Measurements from ENCODE around the gene MYO1D.
"Not testable (repeated sequence)": the region's sequence is repeated elsewhere in the genome, so short reads cannot be mapped to it uniquely, and the experiment has no call there.

The MYO1D gene

GRCh38 chr17:32731556-32732295 is 145.2 kb downstream of the MYO1D start:
- no peak for ATAC-seq
- no peaks in the 10 kb centered on the region for H3K4me1 Mint-ChIP-seq
- H3K4me3 Mint-ChIP-seq = no peak overlapping the region
- H3K27me3 Mint-ChIP-seq = no peaks in the 10 kb centered on the region
- H3K27ac Mint-ChIP-seq = no peak overlapping the region
- peaks cover 0 to 7% of the 10 kb centered on the region in 2 donors for H3K9me3 Mint-ChIP-seq
- DNase-seq = no peak

GRCh38 chr17:32727681-32728080 is 149.2 kb downstream of the MYO1D start:
- Mint-ChIP-seq H3K9me3 (peaks cover 19 to 24% of the 10 kb centered on the region in 2 donors), H3K4me1 (no peaks in the 10 kb centered on the region), H3K27ac (no peak overlapping the region), H3K4me3 (no peak overlapping the region), H3K27me3 (no peaks in the 10 kb centered on the region)
- DNase-seq (no peak), ATAC-seq (no peak)

- no peak overlapping the region for H3K4me3 Mint-ChIP-seq
- peaks cover 18 to 19% of the 10 kb centered on the region in 2 donors for H3K9me3 Mint-ChIP-seq
- H3K27ac Mint-ChIP-seq = no peak overlapping the region
- H3K4me1 Mint-ChIP-seq = no peaks in the 10 kb centered on the region
- H3K27me3 Mint-ChIP-seq = no peaks in the 10 kb centered on the region
- DNase-seq (no peak), ATAC-seq (no peak)
Measured at GRCh38 chr17:32725697-32726096, 151.2 kb downstream of the MYO1D start.

- no peak overlapping the region for H3K4me3 Mint-ChIP-seq
- no peak overlapping the region for H3K27ac Mint-ChIP-seq
- no peak for ATAC-seq
- no peaks in the 10 kb centered on the region for H3K27me3 Mint-ChIP-seq
- no peak for DNase-seq
- H3K4me1 Mint-ChIP-seq = no peaks in the 10 kb centered on the region
- peaks cover 18 to 19% of the 10 kb centered on the region in 2 donors for H3K9me3 Mint-ChIP-seq
Measured at GRCh38 chr17:32723310-32723955, 153.5 kb downstream of the MYO1D start.

GRCh38 chr17:32722733-32723132 is 154.2 kb downstream of the MYO1D start:
- H3K4me1 Mint-ChIP-seq = no peaks in the 10 kb centered on the region
- no peak for ATAC-seq
- no peaks in the 10 kb centered on the region for H3K27me3 Mint-ChIP-seq
- no peak for DNase-seq
- H3K27ac Mint-ChIP-seq = no peak overlapping the region
- no peak overlapping the region for H3K4me3 Mint-ChIP-seq
- peaks cover 18 to 19% of the 10 kb centered on the region in 2 donors for H3K9me3 Mint-ChIP-seq

- Mint-ChIP-seq H3K4me3 (no peak overlapping the region), H3K9me3 (peaks cover 14 to 16% of the 10 kb centered on the region in 2 donors), H3K4me1 (no peaks in the 10 kb centered on the region), H3K27ac (no peak overlapping the region), H3K27me3 (no peaks in the 10 kb centered on the region)
- ATAC-seq (no peak), DNase-seq (no peak)
Measured at GRCh38 chr17:32720671-32721070, 156.3 kb downstream of the MYO1D start.

GRCh38 chr17:32719689-32720088 is 157.2 kb downstream of the MYO1D start:
- Mint-ChIP-seq H3K27me3 (no peaks in the 10 kb centered on the region), H3K4me1 (no peaks in the 10 kb centered on the region), H3K9me3 (peaks cover 5 to 6% of the 10 kb centered on the region in 2 donors), H3K27ac (no peak overlapping the region), H3K4me3 (no peak overlapping the region)
- no peak for DNase-seq
- ATAC-seq = no peak

GRCh38 chr17:32714922-32715321 is 162.0 kb downstream of the MYO1D start:
- not testable (repeated sequence) for H3K27me3 Mint-ChIP-seq, ATAC-seq, H3K9me3 Mint-ChIP-seq, DNase-seq, H3K27ac Mint-ChIP-seq, H3K4me3 Mint-ChIP-seq, H3K4me1 Mint-ChIP-seq

GRCh38 chr17:32714206-32714605 is 162.7 kb downstream of the MYO1D start:
- not testable (repeated sequence) for ATAC-seq, H3K9me3 Mint-ChIP-seq, H3K27me3 Mint-ChIP-seq, H3K27ac Mint-ChIP-seq, H3K4me3 Mint-ChIP-seq, DNase-seq, H3K4me1 Mint-ChIP-seq

GRCh38 chr17:32713081-32713480 is 163.8 kb downstream of the MYO1D start:
- no peaks in the 10 kb centered on the region for H3K9me3 Mint-ChIP-seq
- no peak for DNase-seq
- no peaks in the 10 kb centered on the region for H3K4me1 Mint-ChIP-seq
- H3K4me3 Mint-ChIP-seq = no peak overlapping the region
- no peaks in the 10 kb centered on the region for H3K27me3 Mint-ChIP-seq
- ATAC-seq = no peak
- H3K27ac Mint-ChIP-seq = no peak overlapping the region

GRCh38 chr17:32709562-32709961 is 167.4 kb downstream of the MYO1D start:
- ATAC-seq = no peak
- no peak for DNase-seq
- Mint-ChIP-seq H3K4me1 (no peaks in the 10 kb centered on the region), H3K27me3 (no peaks in the 10 kb centered on the region), H3K9me3 (no peaks in the 10 kb centered on the region), H3K4me3 (no peak overlapping the region), H3K27ac (no peak overlapping the region)

- ATAC-seq = no peak
- H3K4me3 Mint-ChIP-seq = no peak overlapping the region
- DNase-seq = no peak
Measured at GRCh38 chr17:32701871-32702270, 175.1 kb downstream of the MYO1D start.

GRCh38 chr17:32699247-32699646 is 177.7 kb downstream of the MYO1D start:
- Mint-ChIP-seq H3K4me3 (no peak overlapping the region), H3K9me3 (no peaks in the 10 kb centered on the region)

More at GRCh38 chr17:32701871-32702270, 175.1 kb downstream of the MYO1D start:
- Mint-ChIP-seq H3K27ac (no peak overlapping the region), H3K27me3 (no peaks in the 10 kb centered on the region), H3K4me1 (no peaks in the 10 kb centered on the region), H3K9me3 (no peaks in the 10 kb centered on the region)

GRCh38 chr17:32697728-32698625 is 178.9 kb downstream of the MYO1D start:
- Mint-ChIP-seq H3K9me3 (no peaks in the 10 kb centered on the region), H3K27me3 (no peaks in the 10 kb centered on the region), H3K27ac (peak overlapping the region in 1 of 2 donors; percentile 33), H3K4me3 (no peak overlapping the region), H3K4me1 (no peaks in the 10 kb centered on the region)
- DNase-seq = no peak
- peak; percentile 66 for ATAC-seq

More at GRCh38 chr17:32699247-32699646, 177.7 kb downstream of the MYO1D start:
- Mint-ChIP-seq H3K27me3 (no peaks in the 10 kb centered on the region), H3K4me1 (no peaks in the 10 kb centered on the region), H3K27ac (no peak overlapping the region)
- DNase-seq (no peak), ATAC-seq (no peak)

- Mint-ChIP-seq H3K27ac (no peak overlapping the region), H3K27me3 (no peaks in the 10 kb centered on the region), H3K9me3 (no peaks in the 10 kb centered on the region), H3K4me1 (no peaks in the 10 kb centered on the region), H3K4me3 (no peak overlapping the region)
- ATAC-seq (no peak), DNase-seq (no peak)
Measured at GRCh38 chr17:32696426-32696825, 180.5 kb downstream of the MYO1D start.

- Mint-ChIP-seq H3K4me3 (no peak overlapping the region), H3K9me3 (no peaks in the 10 kb centered on the region), H3K27me3 (no peaks in the 10 kb centered on the region), H3K27ac (no peak overlapping the region), H3K4me1 (no peaks in the 10 kb centered on the region)
- DNase-seq (no peak), ATAC-seq (no peak)
Measured at GRCh38 chr17:32695864-32696263, 181.1 kb downstream of the MYO1D start.
